HG03095 (cell line): ENCODE data around the gene HNRNPA0.
"Not testable (repeated sequence)": the region's sequence is repeated elsewhere in the genome, so short reads cannot be mapped to it uniquely, and the experiment has no call there.

Source experiments
- ATAC-seq: cut with Tn5 transposase; IDR thresholded peaks from one replicate; pipeline ENCODE4 v1.9.1; 2021; ENCODE audit warnings: moderate library complexity; ENCODE audit not compliant: unreplicated experiment

HNRNPA0 gene

GRCh38 chr5:137754188-137754960 lies at the start of gene HNRNPA0:
Gene HNRNPA0, minus strand, starts transcription at chr5:137754363. Its CDS starts 297 bp downstream, at chr5:137754066.
- peak; percentile 68 for ATAC-seq

- no peak for ATAC-seq
Observed at GRCh38 chr5:137802282-137803210, 48.4 kb upstream of the HNRNPA0 start.

DNA sequence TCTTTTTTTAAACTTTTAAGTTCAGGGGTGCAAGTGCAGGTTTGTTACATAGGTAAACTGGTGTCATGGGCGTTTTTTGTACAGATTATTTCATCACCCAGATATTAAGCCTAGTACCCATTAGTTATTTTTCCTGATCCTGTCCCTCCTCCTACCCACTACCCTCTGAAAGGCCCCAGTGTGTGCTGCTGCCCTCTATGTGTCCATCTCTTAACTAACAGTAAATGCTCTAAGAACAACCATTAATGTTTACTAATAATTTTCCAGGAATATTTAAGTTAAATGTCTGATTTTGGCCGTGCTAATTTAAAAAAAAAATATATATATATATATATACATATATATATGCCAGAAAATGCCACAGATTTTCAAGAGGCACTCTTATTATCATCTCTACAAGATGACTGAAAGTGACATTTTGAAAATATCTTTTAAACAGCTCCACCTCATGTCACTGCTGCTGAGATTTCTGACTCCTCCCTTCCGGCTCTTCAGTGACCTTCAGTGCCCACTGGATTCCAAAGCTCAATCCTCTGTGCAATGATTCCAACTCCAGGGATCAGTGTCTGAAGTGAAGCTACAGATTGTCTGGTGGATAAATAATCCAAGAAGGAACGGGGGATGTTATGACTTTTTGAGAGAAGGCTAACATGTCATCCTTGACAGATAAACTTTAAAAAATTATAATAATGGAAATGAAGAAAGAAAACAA lies 46.7 kb upstream of the HNRNPA0 start:
- no peak for ATAC-seq

DNA sequence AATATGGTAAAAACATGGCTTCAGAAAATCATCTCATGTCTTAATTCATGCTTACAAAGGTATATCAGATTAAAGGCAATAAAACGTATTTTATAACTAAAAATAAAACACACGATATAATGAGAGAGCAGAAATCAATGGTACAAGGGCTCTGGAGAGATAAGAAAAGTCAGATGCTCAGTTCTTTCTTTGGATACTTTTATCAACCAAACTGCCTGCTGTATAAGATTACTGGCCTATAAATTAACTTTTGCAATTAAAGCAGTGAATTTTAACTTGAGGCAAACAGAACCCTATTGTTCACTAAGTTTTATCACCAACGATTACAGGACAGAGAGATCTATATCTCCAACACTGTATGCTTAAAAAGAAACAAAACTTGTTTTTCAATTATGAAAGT lies 42.1 kb upstream of the HNRNPA0 start:
- no peak for ATAC-seq

- no peak for ATAC-seq
Observed at GRCh38 chr5:137794863-137795262, 40.7 kb upstream of the HNRNPA0 start.

GRCh38 chr5:137792303-137792702 lies 38.1 kb upstream of the HNRNPA0 start:
- ATAC-seq = no peak

- ATAC-seq = no peak
Observed at GRCh38 chr5:137791799-137792198, 37.6 kb upstream of the HNRNPA0 start.

- ATAC-seq = no peak
Observed at GRCh38 chr5:137791387-137791786, 37.2 kb upstream of the HNRNPA0 start.

- ATAC-seq = not testable (repeated sequence)
Observed at GRCh38 chr5:137788560-137788959, 34.4 kb upstream of the HNRNPA0 start.

DNA sequence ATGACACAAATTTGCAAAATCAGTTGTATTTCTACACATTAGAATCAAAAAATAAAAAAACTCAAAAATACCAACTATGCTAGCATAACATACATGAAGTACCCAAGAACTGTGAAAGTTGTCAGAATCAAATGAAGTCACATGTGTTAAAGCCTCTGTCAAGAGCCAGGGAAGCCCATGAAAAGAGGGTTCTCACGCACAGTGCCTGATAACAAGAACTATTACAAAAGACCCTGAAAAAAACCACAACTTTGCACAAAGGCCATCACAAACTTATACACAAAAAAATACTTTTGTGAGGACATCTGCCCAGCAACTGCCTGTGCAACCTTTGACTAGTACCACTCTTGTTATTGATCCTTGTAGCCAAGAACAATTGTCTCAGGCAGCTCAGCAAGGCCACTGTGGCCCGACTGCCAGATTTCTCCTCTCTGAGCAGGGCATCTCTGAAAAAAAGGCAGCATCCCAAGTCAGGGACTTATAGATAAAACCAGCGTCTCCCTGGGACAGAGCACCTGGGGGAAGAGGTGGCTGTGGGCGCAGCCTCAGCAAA lies 28.9 kb upstream of the HNRNPA0 start:
- ATAC-seq = no peak

DNA sequence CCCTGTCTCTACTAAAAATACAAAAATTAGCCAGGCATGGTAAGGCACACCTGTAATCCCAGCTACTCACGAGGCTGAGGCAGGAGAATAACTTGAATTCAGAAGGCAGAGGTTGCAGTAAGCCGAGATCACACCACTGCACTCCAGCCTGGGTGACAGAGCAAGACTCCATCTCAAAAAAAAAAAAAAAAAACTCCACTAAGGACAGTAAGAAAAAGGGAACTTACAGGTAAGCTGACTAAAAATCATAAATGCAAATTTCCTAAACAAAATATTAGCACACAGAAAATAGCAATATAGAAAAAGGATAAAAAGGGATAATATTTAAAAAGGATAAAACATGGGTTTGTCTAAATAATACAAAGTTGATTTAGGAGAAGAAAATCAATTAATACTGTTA lies 27.9 kb upstream of the HNRNPA0 start:
- ATAC-seq = no peak

- ATAC-seq = no peak
Observed at GRCh38 chr5:137778772-137779564, 24.8 kb upstream of the HNRNPA0 start.

GRCh38 chr5:137767937-137768336 lies 13.8 kb upstream of the HNRNPA0 start:
- ATAC-seq = not testable (repeated sequence)

GRCh38 chr5:137761566-137761965 lies 7.4 kb upstream of the HNRNPA0 start:
- no peak for ATAC-seq

DNA sequence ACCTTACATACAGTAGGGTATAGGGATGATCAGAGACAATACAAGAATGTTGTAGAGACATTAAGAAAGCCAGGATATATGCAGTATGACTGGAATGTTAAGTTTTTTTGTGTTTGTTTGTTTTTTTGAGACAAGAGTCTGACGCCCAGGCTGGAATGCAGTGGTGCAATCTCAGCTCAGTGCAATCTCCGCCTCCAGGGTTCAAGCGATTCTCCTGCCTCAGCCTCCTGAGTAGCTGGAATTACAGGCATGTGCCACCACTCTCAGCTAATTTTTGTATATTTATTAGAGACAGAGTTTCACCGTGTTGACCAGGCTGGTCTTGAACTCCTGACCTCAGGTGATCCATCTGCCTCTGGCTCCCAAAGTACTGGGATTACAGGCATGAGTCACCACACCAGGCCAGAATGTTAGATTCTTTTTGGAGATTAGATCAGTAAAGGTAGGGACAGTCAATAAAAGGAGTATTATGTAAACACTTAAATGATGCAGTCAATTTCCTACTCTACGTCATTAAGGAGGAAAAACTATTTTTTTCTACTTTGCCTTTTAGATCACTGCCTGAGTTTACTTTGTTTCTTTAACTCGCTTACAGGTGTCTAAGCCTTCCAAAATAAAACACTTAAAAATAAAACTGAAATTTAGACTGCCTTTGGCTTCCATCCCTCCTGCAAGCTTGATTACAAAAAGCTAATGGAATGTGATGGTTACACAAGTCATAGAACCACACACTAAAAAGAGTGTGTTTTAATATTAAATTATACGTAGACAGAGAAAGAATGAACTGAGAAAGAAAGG lies 6.8 kb upstream of the HNRNPA0 start:
- ATAC-seq = no peak

DNA sequence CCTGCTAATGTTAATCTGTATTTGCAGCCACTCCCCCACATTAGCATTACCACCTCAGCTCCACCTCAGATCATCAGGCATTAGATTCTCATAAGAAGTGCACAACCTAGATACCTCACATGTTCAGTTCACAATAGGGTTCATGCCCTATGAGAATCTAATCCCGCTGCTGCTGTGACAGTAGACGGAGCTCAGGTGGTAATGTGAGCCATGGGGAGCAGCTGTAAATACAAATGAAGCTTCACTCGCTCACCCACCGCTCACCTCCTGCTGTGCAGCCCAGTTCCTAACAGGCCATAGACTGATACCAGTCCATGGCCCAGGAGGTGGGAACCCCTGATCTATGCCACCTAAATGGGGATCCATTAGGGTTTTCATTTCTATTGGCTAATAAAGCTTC lies 6.1 kb upstream of the HNRNPA0 start:
- ATAC-seq = no peak

- peak; percentile 41 for ATAC-seq
Observed at GRCh38 chr5:137758715-137759306, 4.6 kb upstream of the HNRNPA0 start.

DNA sequence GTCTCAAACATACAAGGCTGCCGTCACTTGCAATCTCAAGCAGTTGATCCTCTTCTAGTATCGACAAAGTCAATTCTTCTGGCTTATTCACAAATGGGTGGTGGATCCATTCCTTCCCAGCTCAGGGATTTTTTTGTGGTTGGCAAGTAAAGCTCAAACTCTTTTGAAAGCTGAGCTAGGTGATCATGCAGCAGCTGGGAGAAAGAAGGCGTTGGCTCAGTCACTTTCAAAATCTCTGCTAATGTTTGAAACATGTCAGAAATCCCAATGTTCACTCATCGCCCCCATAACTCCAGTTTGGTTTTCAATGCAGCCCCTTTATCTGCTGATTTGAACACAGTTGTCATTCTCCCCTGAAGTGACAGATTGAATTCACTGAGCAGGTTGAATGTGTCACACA lies 4.0 kb upstream of the HNRNPA0 start:
- ATAC-seq = no peak

- ATAC-seq = no peak
Observed at GRCh38 chr5:137757634-137758033, 3.5 kb upstream of the HNRNPA0 start.
